Natural killer cell (primary cell): ENCODE measurements around the gene ALOX15B. TPM values are rescaled to one million over a fixed set of nuclear protein-coding genes. Genes with fewer than 3 reads are reported as not detected.

Source experiments
- ATAC-seq, 3 donors: fragments of 150-1000 bp in 2 of 3; fragments of 200-7000 bp in 1 of 3; cut with Tn5 transposase; 1 replicate in 1 of 3; 2 replicates in 2 of 3; pipeline ENCODE4 v1.10.0; 2021; ENCODE audit warnings: mild to moderate bottlenecking in 2 of 3, moderate library complexity in 2 of 3
- DNase-seq, 2 donors: peaks; one replicate each; pipeline versions ENCODE4 v3.0.0 to v3.0.0-alpha.2; 2013 to 2021; ENCODE audit warnings: mixed read lengths in 1 of 2
- H3K27ac ChIP-seq: one replicate; pipeline ENCODE4 v1.5.1; 2013; ENCODE audit warnings: mild to moderate bottlenecking, low read length
- H3K27me3 ChIP-seq: one replicate; pipeline ENCODE4 v1.6.1; 2013; ENCODE audit warnings: low read length; ENCODE audit not compliant: control insufficient read depth, insufficient read depth
- H3K36me3 ChIP-seq: one replicate; pipeline ENCODE4 v1.6.1; 2013; ENCODE audit warnings: low read length; ENCODE audit not compliant: control insufficient read depth, insufficient read depth
- H3K4me1 ChIP-seq: one replicate; pipeline ENCODE4 v1.6.1; 2013; ENCODE audit warnings: low read length; ENCODE audit not compliant: control insufficient read depth, insufficient read depth
- H3K4me3 ChIP-seq: one replicate; pipeline ENCODE4 v1.5.1; 2013; ENCODE audit warnings: low read length
- H3K9me3 ChIP-seq: one replicate; pipeline ENCODE4 v1.6.1; 2013; ENCODE audit warnings: low read length; ENCODE audit not compliant: control insufficient read depth, insufficient read depth
- H3K27ac Mint-ChIP-seq, 2 donors: one replicate each; pipeline ENCODE4 v1.8.0; 2022; ENCODE audit warnings: mild to moderate bottlenecking in 2 of 2, mixed read lengths in 2 of 2, moderate library complexity in 1 of 2
- H3K27me3 Mint-ChIP-seq, 2 donors: one replicate each; pipeline ENCODE4 v1.8.0; 2022; ENCODE audit warnings: low read depth in 2 of 2, mixed read lengths in 2 of 2
- H3K36me3 Mint-ChIP-seq: one replicate; pipeline ENCODE4 v1.8.0; 2022; ENCODE audit warnings: mixed read lengths
- H3K4me1 Mint-ChIP-seq, 2 donors: one replicate each; pipeline ENCODE4 v1.8.0; 2022; ENCODE audit warnings: mixed read lengths in 2 of 2
- H3K4me3 Mint-ChIP-seq: one replicate; pipeline ENCODE4 v1.8.0; 2022; ENCODE audit warnings: mild to moderate bottlenecking, moderate library complexity, mixed read lengths
- H3K9me3 Mint-ChIP-seq, 2 donors: one replicate each; pipeline ENCODE4 v1.8.0; 2022; ENCODE audit warnings: mixed read lengths in 2 of 2
- WGBS: methylation state at CpG from one replicate; pipeline ENCODE4 v1.1.7; 2013; ENCODE audit warnings: missing lambda C conversion rate; ENCODE audit not compliant: insufficient coverage; 5-methylcytosine and 5-hydroxymethylcytosine counted together
- intact Hi-C: fragments of 100-400 bp; cut with micrococcal nuclease; formaldehyde crosslinking; loops from one replicate; pipeline ENCODE4 v1.14.2; 2022
- total RNA-seq, 4 donors: library from RNA; stranded (reverse); fragments of 120-200 nt in 1 of 4; gene quantifications; one replicate each; pipeline versions ENCODE4 v1.2.3 to v1.2.4, GENCODE V29; 2013 to 2022
- TF ChIP-seq, protein P1 (sequence below): fragments of 200-600 bp; IDR thresholded peaks from one replicate; pipeline ENCODE4 v1.8.0; 2022; ENCODE audit warnings: antibody characterized with exemption

ALOX15B gene
- total RNA-seq, 3 donors from 2014 or later (not counting 1 experiment from before 2014, with no cell fraction given), result not detected

DNA sequence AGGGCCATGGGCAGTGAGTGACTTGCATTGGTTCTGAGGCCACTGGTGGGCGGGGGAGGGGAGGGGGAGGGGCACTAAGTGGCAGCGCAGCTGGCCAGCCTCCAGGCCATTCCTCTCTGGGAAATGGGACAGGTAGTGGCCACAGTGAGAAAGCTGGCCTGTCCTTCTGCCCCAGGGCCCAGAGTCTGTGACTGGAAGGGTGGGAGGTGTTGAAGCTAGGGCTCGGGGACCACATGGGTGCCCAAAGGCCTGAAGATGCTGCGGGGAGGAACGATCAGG, 49.0 kb downstream of the ALOX15B start:
- H3K27me3 ChIP-seq, result no peaks in the 10 kb centered on the region
- peaks cover 3% of the 10 kb centered on the region for H3K4me1 ChIP-seq
- no peak for ATAC-seq
- H3K4me3 Mint-ChIP-seq, result no peak overlapping the region
- intact Hi-C loops, result no loop called here
- H3K27ac ChIP-seq, result no peak overlapping the region
- TF ChIP-seq, protein P1, sequence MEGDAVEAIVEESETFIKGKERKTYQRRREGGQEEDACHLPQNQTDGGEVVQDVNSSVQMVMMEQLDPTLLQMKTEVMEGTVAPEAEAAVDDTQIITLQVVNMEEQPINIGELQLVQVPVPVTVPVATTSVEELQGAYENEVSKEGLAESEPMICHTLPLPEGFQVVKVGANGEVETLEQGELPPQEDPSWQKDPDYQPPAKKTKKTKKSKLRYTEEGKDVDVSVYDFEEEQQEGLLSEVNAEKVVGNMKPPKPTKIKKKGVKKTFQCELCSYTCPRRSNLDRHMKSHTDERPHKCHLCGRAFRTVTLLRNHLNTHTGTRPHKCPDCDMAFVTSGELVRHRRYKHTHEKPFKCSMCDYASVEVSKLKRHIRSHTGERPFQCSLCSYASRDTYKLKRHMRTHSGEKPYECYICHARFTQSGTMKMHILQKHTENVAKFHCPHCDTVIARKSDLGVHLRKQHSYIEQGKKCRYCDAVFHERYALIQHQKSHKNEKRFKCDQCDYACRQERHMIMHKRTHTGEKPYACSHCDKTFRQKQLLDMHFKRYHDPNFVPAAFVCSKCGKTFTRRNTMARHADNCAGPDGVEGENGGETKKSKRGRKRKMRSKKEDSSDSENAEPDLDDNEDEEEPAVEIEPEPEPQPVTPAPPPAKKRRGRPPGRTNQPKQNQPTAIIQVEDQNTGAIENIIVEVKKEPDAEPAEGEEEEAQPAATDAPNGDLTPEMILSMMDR, result no peak
- H3K27ac Mint-ChIP-seq, result no peak overlapping the region
- H3K9me3 ChIP-seq, result no peaks in the 10 kb centered on the region
- H3K27me3 Mint-ChIP-seq, result peaks cover 23 to 29% of the 10 kb centered on the region in 2 donors
- H3K36me3 Mint-ChIP-seq, result no peaks in the 10 kb centered on the region
- no peak overlapping the region for H3K4me3 ChIP-seq
- 80% methylated on average over 5 of the region's 5 CpGs for WGBS
- H3K4me1 Mint-ChIP-seq, result no peaks in the 10 kb centered on the region
- no peak for DNase-seq
- no peaks in the 10 kb centered on the region for H3K9me3 Mint-ChIP-seq
- no peaks in the 10 kb centered on the region for H3K36me3 ChIP-seq

DNA sequence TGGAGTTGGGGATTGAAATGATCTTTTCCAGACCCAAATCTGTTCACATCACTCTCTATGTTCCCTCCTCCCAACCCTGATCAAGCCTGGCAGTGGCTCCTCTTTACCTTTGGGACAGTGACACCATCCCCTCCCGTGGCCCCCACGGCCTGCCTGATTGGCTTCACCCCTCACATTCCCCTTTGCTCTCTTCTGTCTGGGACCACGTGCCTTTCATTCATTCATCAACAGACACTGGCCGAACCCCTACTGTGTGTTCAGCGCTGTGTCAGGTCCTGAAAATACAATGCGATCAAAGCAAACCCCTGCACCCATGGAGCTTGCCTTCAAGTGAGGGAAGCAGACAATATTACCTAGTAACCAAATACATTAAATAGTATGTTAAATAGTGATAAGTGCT, 50.9 kb downstream of the ALOX15B start:
- Mint-ChIP-seq H3K27me3 (peaks cover 23 to 32% of the 10 kb centered on the region in 2 donors), H3K4me1 (peaks cover 4% of the 10 kb centered on the region in 2 donors), H3K4me3 (no peak overlapping the region), H3K9me3 (no peaks in the 10 kb centered on the region), H3K27ac (no peak overlapping the region), H3K36me3 (no peaks in the 10 kb centered on the region)
- intact Hi-C loops, result loop anchor here (10.0 kb wide), 1 partner anchor 695 kb away; no protein-coding TSS in a partner anchor
- H3K4me1 ChIP-seq, result peaks cover 10% of the 10 kb centered on the region
- WGBS, result 85% methylated on average over 5 of the region's 6 CpGs
- H3K27me3 ChIP-seq, result no peaks in the 10 kb centered on the region
- ATAC-seq (no peak), DNase-seq (no peak)
- TF ChIP-seq, protein P1, result no peak
- no peak overlapping the region for H3K4me3 ChIP-seq
- no peaks in the 10 kb centered on the region for H3K36me3 ChIP-seq
- no peak overlapping the region for H3K27ac ChIP-seq
- no peaks in the 10 kb centered on the region for H3K9me3 ChIP-seq

DNA sequence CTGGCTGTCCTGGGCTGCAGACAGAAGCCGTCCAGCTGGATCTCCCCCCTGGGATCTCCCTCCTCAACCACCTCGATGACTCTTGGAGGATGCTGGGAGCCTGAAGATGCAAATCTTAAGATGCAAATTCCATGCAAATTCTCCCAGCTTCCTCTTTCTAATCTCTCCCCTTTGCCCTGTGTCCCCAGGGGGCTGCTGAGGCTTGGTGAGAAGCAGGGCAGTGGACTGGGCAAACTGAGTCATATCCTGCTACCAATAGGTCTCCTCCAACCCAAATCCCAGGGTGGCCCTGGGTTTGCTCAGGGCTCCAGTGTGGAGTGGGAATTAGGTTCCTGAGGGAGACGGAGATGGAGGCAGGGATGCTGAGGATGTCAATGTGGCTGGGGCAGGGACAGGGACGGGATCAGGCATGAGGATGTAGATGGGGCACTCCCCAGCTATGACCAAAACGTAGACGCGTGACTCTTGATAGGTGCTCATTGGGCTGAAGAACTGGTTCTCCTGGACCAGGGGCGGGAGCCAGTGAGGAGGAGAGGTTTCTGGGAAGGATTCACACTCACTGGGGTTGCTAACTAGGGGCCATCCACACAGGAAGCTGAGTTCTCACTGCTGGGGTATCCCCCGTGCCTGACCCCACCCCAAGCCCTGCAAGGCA, 52.3 kb downstream of the ALOX15B start:
- intact Hi-C loops, result loop anchor here (10.0 kb wide), 1 partner anchor 694 kb away; no protein-coding TSS in a partner anchor
- Histone ChIP-seq H3K4me1 (peaks cover 10% of the 10 kb centered on the region), H3K36me3 (no peaks in the 10 kb centered on the region), H3K27me3 (no peaks in the 10 kb centered on the region), H3K4me3 (no peak overlapping the region), H3K9me3 (no peaks in the 10 kb centered on the region), H3K27ac (no peak overlapping the region)
- Mint-ChIP-seq H3K36me3 (no peaks in the 10 kb centered on the region), H3K4me3 (no peak overlapping the region), H3K9me3 (no peaks in the 10 kb centered on the region), H3K27me3 (peaks cover 23 to 38% of the 10 kb centered on the region in 2 donors), H3K4me1 (peaks cover 4% of the 10 kb centered on the region in 2 donors), H3K27ac (no peak overlapping the region)
- WGBS, result 44% methylated on average over 9 of the region's 9 CpGs
- ATAC-seq (no peak), DNase-seq (no peak)
- TF ChIP-seq, protein P1, result no peak

DNA sequence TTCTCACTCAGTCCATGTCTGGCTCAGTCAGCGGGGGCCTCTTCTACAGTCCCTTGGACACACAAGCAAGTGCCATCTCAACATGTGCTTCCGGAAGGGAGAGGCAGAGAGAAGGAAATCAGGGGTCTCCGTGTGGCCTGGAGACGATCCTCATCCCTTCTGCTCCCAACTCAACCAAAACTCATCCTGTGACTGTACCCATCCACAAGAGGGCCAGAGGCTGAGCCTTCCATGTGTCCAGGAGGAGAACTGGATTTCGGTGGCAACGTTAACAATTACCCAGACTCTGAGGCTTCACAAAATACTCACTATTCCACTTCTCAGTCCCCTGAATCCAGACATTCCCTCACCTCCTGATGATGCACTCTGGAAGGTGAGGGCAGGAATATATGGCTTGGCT, 56.5 kb downstream of the ALOX15B start:
- H3K36me3 Mint-ChIP-seq, result no peaks in the 10 kb centered on the region
- intact Hi-C loops, result loop anchor here (10.0 kb wide), 1 partner anchor 689 kb away; no protein-coding TSS in a partner anchor

More for the DNA sequence above, 56.5 kb downstream of the ALOX15B start:
- no peaks in the 10 kb centered on the region for H3K9me3 ChIP-seq
- ATAC-seq (no peak), DNase-seq (no peak)
- peaks cover 5 to 24% of the 10 kb centered on the region in 2 donors for H3K27me3 Mint-ChIP-seq
- H3K4me3 Mint-ChIP-seq, result no peak overlapping the region
- H3K4me1 Mint-ChIP-seq, result peaks cover 4% of the 10 kb centered on the region in 2 donors
- TF ChIP-seq, protein P1, result no peak
- H3K27me3 ChIP-seq, result no peaks in the 10 kb centered on the region
- 77% methylated on average over 6 of the region's 6 CpGs for WGBS
- H3K9me3 Mint-ChIP-seq, result no peaks in the 10 kb centered on the region
- no peak overlapping the region for H3K27ac ChIP-seq
- H3K4me3 ChIP-seq, result no peak overlapping the region
- H3K36me3 ChIP-seq, result no peaks in the 10 kb centered on the region
- H3K4me1 ChIP-seq, result peaks cover 10% of the 10 kb centered on the region
- H3K27ac Mint-ChIP-seq, result no peak overlapping the region
